ENCODE data around the gene DPP8. TPM values are rescaled to one million over a fixed set of nuclear protein-coding genes. Genes with fewer than 3 reads are reported as not detected.

Gene DPP8
- total and polyA plus RNA-seq, 4 donors: 5.5 to 22.7 (median 17.5) TPM

- no peak overlapping the region for H3K27ac ChIP-seq (ENCODE audit: low read depth in 1 of 2, low read length in 2 of 2)
- H3K27me3 ChIP-seq (ENCODE audit: control insufficient read depth in 4 of 4, insufficient read depth in 4 of 4, low read length in 3 of 4): peaks cover 0 to 4% (median 0%) of the 10 kb centered on the region in 4 donors
- peaks cover 9 to 19% (median 14%) of the 10 kb centered on the region in 4 donors for H3K4me1 ChIP-seq (ENCODE audit: control insufficient read depth in 4 of 4, insufficient read depth in 4 of 4, low read length in 3 of 4)
- no peak for DNase-seq (ENCODE audit: low spot score)
- 31% methylated on average over 28 of the region's 28 CpGs for WGBS
- H3K9ac ChIP-seq (ENCODE audit: low read depth in 1 of 2, low read length in 2 of 2): no peak overlapping the region
- H3K9me3 ChIP-seq (ENCODE audit: control insufficient read depth in 4 of 4, low read length in 3 of 4): no peaks in the 10 kb centered on the region
- H3K4me3 ChIP-seq (ENCODE audit: low read depth in 1 of 3, low read length in 3 of 3): peak overlapping the region in 1 of 3 donors; percentile 57
- H3K36me3 ChIP-seq (ENCODE audit: control insufficient read depth in 4 of 4, insufficient read depth in 3 of 4, low read depth in 1 of 4, low read length in 3 of 4): no peaks in the 10 kb centered on the region
- TF ChIP-seq RXRA (IDR thresholded peaks at IDR 0.05): no peak
- no peak for TF ChIP-seq EGR1 (IDR thresholded peaks at IDR 0.05; ENCODE audit: low read depth in 2 of 2)
- TF ChIP-seq REST (IDR thresholded peaks at IDR 0.05): no peak
- TF ChIP-seq SP1 (IDR thresholded peaks at IDR 0.05): no peak
- TF ChIP-seq RAD21 (IDR thresholded peaks at IDR 0.05): no peak
- no peak for TF ChIP-seq HNF4G (IDR thresholded peaks at IDR 0.05)
- TF ChIP-seq ZBTB33 (IDR thresholded peaks at IDR 0.05): no peak
- TF ChIP-seq TAF1 (conservative IDR thresholded peaks at IDR 0.05): no peak
- TF ChIP-seq FOXA2 (IDR thresholded peaks at IDR 0.05): no peak
- no peak for TF ChIP-seq CTCF (IDR thresholded peaks at IDR 0.05; ENCODE audit: low read depth, low read length, missing input control)
- TF ChIP-seq FOXA1 (IDR thresholded peaks at IDR 0.05): no peak
- no peak for TF ChIP-seq GABPA (IDR thresholded peaks at IDR 0.05 in 1 of 2, conservative IDR thresholded peaks at IDR 0.05 in 1 of 2)
- TF ChIP-seq MAX (IDR thresholded peaks at IDR 0.05): no peak
- TF ChIP-seq ATF3 (IDR thresholded peaks at IDR 0.05): no peak
- no peak for TF ChIP-seq NR2F2 (IDR thresholded peaks at IDR 0.05)
- no peak for TF ChIP-seq JUND (IDR thresholded peaks at IDR 0.05)
- TF ChIP-seq YY1 (IDR thresholded peaks at IDR 0.05): no peak
- TF ChIP-seq HNF4A (conservative IDR thresholded peaks at IDR 0.05): no peak
These were observed 94.1 kb downstream of the DPP8 start for GRCh38 chr15:65423150-65423975.

Measured in liver (tissue), 9 donors.